Endometrial microvascular endothelial cells (primary cell): ENCODE measurements around the gene PRKCE. TPM values are rescaled to one million over a fixed set of nuclear protein-coding genes. Genes with fewer than 3 reads are reported as not detected.

ENCODE experiments used
- in situ Hi-C: cut with HindIII; loops from 2 replicates; pipeline ENCODE4 v1.10.0; 2017; ENCODE audit warnings: low sequenced_read_pairs, low pct_unique_long_range_greater_than_20kb; ENCODE audit errors: inconsistent ontology term
- total RNA-seq: library from RNA; depleted of rRNA; stranded (reverse); fragments of >200 nt; gene quantifications from one replicate; pipeline ENCODE4 v1.2.3, GENCODE V29; 2015; ENCODE audit errors: inconsistent ontology term

Gene PRKCE
- total RNA-seq, 1 donor from 2014 or later, result 155 TPM

DNA sequence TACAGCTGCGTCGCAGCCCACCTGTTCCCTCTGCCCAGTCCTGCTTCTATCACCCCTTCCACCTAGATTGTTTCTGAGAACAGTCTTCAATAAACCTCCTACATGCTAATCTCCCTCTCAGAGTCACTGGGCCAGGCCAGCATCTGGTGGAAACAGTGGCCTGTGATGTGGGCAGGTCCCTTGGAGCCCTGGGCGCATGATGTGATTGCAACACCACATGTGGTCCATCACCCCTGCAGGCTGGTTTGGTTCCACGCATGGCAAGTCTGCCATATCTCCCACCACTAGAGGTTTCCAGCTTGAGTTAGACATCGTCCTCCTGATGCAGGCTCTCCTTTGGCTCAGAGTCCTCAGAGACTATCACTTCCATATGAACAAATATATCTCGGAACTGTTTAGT lies 83.5 kb downstream of the PRKCE start:
- in situ Hi-C loops, result no loop called here

DNA sequence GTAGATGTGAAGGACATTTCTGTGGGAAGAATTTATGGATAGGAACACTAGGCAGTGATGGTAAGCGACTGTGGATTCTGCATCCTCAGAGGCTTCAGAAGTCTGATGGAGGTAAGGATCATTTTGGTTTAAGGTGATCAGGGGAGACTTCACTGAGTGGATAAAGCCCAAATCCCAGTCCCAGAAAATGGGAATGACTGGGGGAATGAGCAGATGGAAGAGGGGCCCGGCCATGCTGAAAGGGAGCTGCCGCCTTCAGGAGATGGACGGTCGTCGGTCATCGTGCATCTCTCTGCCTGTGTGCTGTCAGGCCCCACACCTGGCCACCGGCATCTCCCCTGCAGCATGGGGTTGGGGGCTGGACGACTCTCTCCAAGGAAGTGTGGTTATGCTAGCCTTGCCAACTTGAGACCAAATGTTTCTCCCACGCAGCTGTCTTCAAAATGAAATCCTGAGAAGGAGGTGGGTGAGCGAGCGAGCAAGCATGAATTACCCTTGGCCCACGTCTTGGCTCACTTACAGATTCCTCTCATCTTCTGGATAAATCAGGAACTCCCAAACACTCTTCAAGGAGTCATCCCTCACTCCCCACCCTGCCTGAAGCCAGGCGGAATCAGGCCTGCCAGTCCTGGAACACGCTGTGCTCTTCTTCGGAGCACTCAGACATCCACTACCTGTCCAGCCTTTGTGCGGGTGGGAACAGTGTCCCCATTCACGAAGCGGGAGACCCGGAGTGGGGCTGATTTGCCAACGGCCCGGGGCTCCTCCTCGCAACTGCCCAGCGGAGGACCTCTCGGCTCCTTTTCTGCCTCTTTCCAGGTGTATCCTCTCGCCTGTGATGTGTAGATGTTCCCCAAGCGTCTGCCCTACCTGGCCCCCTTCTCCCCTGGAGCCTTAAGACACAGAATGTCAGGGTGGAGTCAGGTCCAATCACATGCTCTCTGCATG lies 85.6 kb downstream of the PRKCE start:
- in situ Hi-C loops, result no loop called here

DNA sequence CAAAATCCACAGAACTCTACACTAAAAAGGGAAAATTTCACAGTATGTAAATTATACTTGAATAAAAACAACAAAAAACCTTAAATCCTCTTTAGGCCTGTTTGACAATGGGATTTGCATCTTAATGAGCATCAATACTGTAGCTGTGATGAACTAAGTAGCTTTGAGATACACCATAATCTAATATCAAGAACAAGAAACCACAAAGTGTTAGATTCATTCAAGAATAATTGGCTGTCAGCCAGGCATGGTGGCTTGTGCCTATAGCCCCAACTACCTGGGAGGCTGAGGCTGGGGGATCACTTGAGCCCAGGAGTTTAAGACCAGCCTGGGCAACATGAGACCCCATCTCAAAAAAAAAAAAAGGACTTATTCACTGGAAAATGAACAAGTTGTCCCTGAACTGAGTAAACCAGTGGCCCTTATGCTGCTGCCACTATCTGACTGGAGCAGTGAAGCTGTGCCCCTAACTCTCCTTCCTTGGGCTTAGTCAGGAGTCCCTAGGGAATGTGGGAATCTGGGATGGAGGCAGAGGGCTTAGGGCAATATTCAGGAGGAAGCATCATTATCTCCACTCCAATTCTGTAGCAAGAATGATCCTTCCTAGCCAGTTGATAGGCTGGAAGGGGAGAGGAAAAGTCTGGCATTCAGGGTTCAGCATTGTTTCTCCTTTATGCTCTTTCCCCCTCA lies 88.5 kb downstream of the PRKCE start:
- in situ Hi-C loops, result no loop called here

DNA sequence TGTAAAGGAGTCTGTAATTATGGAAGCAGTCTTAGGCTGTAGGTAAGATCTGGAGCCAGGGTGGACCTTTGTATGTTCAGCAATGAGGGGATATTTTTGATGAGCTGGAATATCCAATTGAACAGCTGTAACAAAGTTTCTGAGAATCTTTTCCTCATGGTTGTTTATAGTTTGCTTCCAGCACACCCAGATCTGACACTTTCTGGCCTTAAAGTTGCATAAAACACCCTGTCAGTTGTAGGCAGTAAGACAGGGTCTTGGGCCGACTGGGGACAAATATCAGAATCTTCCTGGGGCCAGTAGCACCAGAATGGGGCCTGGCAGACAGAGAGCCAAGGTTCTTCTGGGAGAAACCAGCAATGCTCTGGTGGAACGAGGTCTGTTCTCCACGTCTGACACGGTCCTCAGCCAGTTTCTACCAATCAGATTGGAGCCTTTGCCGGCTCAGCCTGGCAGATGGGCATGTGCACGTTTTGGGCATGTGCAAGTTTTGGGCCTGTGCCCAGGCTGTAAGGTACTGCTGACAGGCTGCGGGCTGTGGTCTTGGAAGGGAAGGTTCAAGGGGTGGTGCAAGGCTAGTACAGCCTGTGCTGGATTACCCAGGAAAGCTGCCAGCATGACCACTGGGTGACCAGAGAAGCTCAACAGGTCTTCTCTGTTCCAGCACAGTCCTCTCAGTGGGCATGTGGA lies 89.8 kb downstream of the PRKCE start:
- in situ Hi-C loops, result no loop called here

DNA sequence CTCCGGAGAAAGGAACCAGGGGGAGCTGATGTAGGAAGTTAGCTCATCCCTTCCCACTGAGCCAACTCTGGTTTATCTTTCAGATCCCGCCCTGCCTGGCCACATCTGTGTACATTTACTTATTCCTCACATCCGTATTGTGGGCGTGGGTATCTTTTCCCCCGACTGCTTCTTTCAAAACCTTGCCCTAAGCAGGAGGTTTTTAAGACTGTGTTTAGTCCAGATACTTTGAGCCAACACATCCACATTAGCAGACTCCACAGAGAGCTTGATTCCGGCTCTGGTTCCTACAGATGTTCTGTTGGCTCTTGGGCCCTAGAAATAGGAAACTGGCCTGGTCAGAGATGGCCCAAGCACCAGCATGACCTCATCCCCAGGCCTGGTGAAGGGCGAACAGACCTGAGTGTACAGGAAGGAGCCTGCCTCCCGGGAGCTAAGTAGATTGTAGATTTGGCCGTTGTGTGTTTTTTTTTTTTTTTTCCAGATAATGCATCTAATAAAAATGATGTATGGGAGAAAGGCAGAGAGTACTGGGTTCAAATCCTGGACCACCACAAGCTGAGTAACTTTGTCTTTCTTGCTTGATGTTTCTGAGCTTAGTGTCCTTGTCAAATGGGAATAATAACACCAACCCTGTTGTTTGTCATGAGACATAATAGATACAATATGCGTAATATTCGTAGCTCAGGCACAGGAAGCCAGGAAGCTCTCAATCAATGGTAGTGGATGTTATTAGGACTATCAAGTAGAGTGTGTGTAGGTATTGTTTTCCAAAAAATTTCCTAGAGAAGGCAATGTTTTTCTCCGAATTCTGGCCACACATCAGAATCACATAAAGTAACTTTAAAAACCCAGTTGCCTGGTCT lies 92.3 kb downstream of the PRKCE start:
- in situ Hi-C loops, result no loop called here

DNA sequence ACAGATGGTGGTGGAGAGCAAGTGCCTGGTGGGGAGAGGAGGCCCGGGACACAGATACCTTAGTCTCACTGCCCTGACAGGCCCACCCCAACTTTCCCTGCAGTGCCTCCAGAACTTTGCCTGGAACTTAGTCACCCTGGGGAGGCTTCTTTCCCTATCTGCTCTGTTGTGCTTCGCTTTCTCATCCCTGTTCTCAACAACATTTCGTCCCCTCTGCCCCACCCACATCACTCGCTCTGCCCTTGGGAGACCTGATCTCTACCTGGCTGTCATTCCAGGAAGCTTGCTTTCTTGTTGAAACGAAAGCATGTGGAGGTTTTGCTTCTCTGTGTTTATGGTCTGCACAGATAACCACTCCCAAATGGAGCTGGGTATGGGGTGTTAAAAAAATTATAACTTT lies 93.8 kb downstream of the PRKCE start:
- in situ Hi-C loops, result no loop called here

DNA sequence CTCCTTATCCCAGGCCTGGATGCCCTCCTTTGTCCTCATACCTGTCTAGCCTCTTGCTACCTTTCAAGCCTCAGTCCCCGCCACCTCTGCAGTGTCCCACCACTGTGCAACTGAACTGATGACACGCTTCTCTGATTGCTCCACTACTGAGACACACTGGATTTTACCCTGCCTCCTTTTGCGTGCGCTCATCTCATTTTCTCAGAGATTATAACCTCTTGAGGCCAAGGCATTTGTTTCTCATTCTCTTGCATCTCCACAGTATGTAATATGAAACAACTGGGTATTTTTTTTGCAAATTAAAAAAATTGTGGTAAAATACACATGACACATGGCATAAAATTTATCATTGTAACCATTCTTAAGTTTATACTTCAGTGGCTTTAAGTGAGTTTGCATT lies 95.4 kb downstream of the PRKCE start:
- in situ Hi-C loops, result no loop called here

DNA sequence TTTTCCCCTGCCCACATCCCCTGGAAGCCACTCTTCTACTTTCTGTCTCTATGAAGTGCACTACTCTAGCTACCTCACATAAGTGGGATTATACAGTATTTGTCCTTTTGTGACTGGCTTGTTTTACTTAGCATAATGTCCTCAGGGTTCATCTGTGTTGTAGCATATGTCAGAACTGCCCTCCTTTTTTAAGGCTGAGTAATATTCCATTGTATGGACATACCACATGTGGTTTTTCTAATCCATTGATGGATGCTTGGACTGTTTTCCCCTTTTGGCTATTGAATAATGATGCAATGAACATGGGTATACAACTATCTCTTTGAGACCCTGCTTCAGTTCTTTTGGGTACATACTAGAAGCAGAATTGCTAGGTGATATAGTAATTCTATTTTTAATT lies 95.9 kb downstream of the PRKCE start:
- in situ Hi-C loops, result no loop called here

DNA sequence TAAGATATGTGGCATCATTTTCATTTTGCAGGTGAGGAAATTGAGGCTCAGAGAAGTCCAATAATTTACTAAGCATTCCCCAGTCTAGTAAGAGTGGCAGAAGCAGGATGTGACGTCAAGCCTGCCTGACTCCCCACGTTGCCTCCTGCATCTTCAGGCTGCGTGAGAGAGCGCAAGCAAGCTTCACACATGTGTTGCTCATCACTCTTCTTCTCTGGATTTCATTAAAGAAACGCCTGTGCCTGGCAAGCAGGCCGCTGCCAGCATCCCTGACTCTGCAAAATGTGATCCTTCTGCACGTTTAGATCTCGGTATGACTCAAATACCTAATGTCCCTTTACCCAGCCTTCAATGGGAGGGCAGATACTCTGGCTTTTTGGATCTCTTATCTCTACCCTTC lies 96.8 kb downstream of the PRKCE start:
- in situ Hi-C loops, result no loop called here

DNA sequence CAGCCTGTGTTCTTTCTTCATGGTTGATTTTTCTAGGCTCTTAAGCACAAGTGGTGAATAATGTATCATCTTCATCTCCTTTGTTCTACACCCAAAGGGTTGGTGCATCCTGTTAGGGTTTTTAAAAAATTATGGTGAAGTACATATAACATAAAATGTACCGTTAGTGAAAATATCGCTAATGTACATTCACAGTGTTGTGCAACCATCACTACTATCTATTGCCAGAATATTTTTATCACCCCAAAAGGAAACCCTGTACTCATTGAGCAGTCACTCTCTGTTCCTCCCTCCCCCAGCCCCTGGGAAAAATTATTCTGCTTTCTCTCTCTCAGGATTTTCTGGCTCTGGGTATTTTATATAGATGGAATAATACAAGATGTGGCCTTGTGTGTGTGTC lies 98.5 kb downstream of the PRKCE start:
- in situ Hi-C loops, result no loop called here

DNA sequence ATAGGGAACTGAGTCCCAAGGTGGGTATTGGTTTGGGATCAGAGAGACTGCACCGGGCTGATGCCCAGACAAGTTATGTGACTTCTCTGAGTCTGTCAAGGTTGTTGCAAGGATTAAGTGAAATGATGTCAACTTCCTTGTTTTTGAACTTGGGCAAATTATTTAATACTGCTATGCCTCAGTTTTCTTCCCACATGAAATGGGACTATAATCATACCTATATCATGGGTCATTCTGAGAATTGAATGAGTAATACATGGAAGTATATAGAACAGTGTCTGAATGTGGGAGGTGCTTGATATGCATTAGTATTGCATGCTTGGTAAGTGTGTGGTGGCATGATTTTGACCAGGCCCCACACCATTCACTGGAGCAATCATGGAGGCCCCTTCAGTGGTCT lies 99.0 kb downstream of the PRKCE start:
- in situ Hi-C loops, result no loop called here

DNA sequence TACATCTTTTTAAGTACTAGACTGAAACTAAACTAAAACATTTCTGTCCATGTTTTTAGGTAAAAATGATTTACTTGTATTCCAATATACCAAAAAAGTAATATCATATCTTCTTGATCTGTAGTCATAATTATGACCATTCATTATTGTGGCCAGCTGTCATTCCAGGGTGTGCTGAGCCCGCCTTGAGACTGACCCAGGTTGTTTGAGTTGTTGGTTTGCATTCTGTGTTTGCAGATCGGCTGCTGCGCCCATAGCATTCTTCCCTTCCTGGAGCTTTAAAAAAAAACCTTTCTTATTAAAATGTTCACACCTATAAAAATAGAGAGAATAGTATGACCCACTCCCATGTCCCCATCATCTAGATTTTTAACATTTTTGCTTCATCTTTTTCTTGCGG lies 101.9 kb downstream of the PRKCE start:
- in situ Hi-C loops, result no loop called here

DNA sequence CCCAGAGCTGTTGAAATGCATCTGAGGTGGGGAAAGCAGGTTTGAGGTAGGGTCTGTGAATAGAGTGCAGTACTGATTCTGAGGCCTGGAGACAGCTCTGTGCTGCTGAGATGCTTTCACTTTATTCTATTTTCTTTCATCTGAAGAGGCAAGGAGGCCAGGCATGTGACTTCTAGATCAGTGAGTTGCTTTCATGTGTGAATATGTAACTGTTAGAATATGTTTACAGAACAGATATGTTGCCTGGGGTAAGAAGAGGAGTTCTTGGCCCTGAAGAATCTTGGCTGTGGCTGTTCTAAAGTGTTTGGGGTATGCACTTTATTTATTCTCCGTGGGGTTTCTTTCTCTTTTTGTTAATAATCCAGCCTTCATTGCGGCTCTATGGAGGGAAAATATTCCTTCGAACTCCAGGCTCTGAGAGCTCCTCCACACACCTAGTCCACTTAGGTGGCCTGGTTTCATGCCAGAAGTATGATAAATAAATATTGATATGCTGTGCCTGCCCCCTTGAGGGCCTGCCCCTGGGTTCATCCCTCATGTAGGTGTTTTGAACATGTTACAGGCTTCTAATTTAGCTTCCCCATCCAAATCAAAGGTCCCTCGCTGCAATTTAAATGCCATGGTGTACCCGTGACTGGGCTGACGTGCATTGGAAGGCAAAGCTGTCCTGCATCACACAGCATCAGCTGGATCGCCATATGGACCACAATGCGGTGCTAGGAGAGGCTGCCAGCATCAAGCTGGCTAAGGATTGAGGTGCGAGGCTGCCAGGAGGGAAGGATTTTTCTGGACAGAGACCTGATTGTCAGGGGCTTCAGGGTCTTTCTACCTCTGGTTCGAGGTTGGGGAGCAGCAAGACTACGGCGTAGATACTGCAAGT lies 102.9 kb downstream of the PRKCE start:
- in situ Hi-C loops, result no loop called here

DNA sequence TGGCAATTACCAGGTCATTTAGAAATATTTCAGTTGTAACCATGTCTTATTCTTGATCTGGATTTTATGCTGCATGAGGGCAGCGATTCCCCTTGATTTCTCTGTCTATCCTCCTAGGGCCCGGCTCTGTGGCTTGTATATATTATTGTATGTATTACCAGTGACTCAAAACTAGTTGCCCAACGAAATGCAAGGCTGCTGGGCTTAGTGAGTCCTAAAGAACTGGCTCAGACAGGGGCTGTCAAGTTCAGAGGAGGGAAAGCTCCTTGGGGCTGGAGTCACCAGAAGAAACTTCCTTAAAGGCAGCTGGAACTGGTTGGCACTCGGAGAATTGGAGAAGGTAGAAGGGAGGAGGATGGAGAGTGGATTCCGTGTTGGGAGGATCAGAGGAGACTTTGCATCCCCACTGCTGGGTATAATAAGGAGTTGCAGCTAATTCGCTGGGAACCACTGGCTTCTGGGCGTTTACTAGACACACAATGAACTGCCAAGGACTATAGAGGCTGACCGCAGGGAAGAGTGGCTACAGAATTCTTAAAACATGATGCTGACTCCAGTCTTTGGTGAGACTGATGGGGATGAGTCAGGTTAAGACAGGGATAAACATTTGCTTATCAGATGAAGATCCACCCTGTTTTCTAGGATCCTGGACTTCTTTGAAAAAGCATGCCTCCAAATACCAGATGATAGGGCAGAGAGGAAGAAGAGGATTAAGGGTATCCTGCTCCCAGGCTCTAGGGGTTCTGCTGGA lies 104.3 kb downstream of the PRKCE start:
- in situ Hi-C loops, result no loop called here

DNA sequence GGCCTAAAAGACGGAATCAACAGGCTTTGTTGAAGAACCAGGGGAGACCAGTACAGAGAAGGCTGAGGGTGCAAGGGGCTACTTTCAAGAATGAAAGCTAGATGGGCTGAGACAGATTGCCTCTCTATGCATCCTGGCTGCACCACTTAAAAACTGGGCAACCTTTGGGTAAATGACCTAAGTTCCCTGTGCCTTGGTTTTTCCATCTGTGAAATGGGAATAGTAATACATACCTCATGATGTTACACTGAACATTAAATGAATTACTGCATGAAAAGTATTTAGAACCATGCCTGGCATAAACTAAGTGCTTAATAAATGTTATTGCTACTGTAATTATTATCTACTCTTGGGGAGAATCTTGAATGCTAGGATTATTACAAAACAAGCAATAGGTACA lies 106.5 kb downstream of the PRKCE start:
- in situ Hi-C loops, result no loop called here

DNA sequence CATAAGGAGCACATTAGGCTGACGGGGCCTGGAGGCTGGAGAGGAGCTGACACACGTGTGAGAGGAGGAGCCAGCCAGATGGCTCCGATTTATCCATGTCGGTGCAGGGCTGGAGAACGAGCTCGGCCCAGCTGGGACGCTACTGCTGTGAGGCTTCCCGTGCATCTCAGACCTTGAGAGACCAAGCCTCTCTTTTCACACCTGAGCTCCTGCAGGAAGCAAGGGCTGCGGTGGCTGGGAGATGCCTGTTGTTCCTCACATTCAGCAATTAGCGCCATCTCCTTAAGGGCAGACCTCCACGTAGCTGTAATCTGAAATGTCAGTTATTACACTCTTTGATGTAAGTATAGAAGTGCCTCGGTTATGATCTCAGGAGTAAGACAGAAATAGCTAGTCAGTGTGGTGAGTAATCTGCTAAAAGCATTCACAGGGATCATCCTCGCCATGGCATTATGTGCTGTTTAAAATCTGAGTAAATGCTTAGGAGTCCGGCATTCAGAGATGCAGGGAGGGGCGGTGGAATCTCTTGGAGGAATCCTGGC lies 107.9 kb downstream of the PRKCE start:
- in situ Hi-C loops, result no loop called here

DNA sequence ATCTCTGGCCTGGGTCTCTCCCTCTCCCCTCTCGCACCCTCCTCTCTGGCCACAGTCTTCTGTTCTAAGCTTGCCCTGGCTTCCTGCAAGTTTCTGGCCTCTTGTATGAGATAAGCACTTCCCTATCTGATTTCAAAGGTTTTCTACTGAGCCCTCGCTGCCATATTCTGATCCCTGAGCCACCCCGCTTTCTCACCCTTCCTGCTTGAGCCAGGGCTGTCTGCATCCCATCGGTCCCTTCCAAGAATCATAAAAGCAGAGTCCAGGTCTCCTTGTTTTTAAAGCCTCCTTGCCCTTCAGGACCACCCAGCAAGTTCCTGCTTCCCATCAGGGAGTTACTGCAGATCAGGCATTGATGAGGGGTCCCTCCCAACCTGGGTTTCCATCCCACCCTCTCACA lies 110.2 kb downstream of the PRKCE start:
- in situ Hi-C loops, result no loop called here
